ENCODE results near the gene MUC16. TPM values are rescaled to one million over a fixed set of nuclear protein-coding genes. Genes with fewer than 3 reads are reported as not detected.

Gene MUC16
- total RNA-seq, 4 donors from 2014 or later, result not detected

- no peak for DNase-seq
- Histone ChIP-seq H3K4me3 (no peak overlapping the region), H3K27me3 (no peaks in the 10 kb centered on the region), H3K27ac (no peak overlapping the region), H3K9me3 (no peaks in the 10 kb centered on the region), H3K36me3 (no peaks in the 10 kb centered on the region), H3K4me1 (no peaks in the 10 kb centered on the region)
- TF ChIP-seq, protein P1, sequence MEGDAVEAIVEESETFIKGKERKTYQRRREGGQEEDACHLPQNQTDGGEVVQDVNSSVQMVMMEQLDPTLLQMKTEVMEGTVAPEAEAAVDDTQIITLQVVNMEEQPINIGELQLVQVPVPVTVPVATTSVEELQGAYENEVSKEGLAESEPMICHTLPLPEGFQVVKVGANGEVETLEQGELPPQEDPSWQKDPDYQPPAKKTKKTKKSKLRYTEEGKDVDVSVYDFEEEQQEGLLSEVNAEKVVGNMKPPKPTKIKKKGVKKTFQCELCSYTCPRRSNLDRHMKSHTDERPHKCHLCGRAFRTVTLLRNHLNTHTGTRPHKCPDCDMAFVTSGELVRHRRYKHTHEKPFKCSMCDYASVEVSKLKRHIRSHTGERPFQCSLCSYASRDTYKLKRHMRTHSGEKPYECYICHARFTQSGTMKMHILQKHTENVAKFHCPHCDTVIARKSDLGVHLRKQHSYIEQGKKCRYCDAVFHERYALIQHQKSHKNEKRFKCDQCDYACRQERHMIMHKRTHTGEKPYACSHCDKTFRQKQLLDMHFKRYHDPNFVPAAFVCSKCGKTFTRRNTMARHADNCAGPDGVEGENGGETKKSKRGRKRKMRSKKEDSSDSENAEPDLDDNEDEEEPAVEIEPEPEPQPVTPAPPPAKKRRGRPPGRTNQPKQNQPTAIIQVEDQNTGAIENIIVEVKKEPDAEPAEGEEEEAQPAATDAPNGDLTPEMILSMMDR (IDR thresholded peaks at IDR 0.05), result no peak
- no peak for TF ChIP-seq POLR2A (IDR thresholded peaks at IDR 0.05)
These were observed 3.8 kb upstream of the MUC16 start for GRCh38 chr19:9013988-9014387.

- Histone ChIP-seq H3K9me3 (no peaks in the 10 kb centered on the region), H3K27me3 (no peaks in the 10 kb centered on the region), H3K36me3 (no peaks in the 10 kb centered on the region), H3K4me3 (no peak overlapping the region), H3K27ac (no peak overlapping the region), H3K4me1 (no peaks in the 10 kb centered on the region)
- no peak for DNase-seq
- no peak for TF ChIP-seq POLR2A (IDR thresholded peaks at IDR 0.05)
- TF ChIP-seq, protein P1 (IDR thresholded peaks at IDR 0.05), result no peak
These were observed 1.7 kb upstream of the MUC16 start for GRCh38 chr19:9011875-9012274.

DNA sequence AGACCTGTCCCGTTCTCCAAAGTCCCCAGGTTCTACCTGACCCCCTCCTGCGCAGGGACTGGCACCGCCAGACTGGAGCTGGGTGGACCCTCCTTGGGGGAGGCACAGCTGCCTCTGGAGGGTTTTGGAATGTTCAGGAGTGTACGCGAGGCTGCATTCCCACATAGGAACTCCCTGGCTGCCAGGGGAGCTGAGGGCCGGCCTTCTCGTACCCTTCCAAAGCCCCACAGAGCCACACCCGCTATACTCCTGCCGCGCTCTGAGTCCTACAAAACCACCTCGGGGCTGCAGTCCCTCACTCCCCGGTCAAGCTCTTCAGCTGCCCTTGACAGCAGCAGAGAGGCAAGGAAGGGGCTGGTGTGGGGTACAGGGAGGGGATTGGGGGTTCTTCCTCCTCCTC, 484 bp upstream of the MUC16 start:
- TF ChIP-seq POLR2A (IDR thresholded peaks at IDR 0.05), result no peak
- TF ChIP-seq, protein P1 (IDR thresholded peaks at IDR 0.05), result no peak
- Histone ChIP-seq H3K36me3 (no peaks in the 10 kb centered on the region), H3K4me3 (no peak overlapping the region), H3K9me3 (no peaks in the 10 kb centered on the region), H3K27me3 (no peaks in the 10 kb centered on the region), H3K4me1 (no peaks in the 10 kb centered on the region), H3K27ac (no peak overlapping the region)
- no peak for DNase-seq

DNA sequence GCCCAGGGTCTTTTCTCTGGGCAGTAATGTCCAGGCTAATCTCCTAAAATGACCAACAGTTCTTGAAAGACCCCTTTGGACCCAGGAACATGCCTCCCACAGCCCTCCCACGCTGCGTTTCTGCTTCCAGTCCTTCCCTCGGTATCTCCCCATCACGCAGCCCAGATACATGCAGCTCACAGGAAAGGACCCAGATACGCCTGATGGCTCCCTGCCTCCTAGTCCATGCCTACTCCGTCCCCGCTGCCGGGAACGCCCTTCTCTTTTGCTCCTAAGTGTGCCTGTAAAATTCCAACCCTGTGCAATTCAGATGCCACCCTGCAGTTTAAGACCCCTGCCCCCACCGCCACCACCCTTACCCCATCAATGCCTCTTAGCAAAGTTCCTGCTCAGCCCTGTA, 778 bp downstream of the MUC16 start:
- Histone ChIP-seq H3K9me3 (no peaks in the 10 kb centered on the region), H3K36me3 (no peaks in the 10 kb centered on the region), H3K27me3 (no peaks in the 10 kb centered on the region), H3K27ac (no peak overlapping the region), H3K4me1 (no peaks in the 10 kb centered on the region), H3K4me3 (no peak overlapping the region)
- no peak for DNase-seq
- TF ChIP-seq, protein P1 (IDR thresholded peaks at IDR 0.05), result no peak
- no peak for TF ChIP-seq POLR2A (IDR thresholded peaks at IDR 0.05)

DNA sequence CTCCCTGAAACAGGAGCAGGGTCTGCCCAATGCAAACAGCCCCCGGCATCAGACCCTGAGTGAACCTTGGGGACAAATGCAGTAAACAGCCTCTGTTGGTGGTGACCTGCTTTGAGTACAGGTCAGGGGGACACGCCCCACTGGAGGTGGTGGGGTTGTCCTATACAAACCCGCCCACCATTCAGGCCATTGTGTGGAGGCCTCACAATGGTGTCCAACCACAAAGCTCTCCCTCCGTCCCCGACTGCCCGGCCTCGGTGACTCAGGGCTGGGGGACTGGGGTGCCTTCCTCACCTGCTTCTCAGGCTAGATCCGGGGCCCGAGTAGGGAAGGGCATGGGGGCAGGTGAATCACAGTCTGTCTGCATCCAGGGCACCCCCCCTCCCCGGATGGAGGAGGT, 1.5 kb downstream of the MUC16 start:
- no peaks in the 10 kb centered on the region for H3K36me3 ChIP-seq
- no peak for DNase-seq
- TF ChIP-seq, protein P1 (IDR thresholded peaks at IDR 0.05), result no peak
- TF ChIP-seq POLR2A (IDR thresholded peaks at IDR 0.05), result no peak
- H3K4me3 ChIP-seq, result no peak overlapping the region
- H3K27ac ChIP-seq, result no peak overlapping the region
- H3K4me1 ChIP-seq, result no peaks in the 10 kb centered on the region
- no peaks in the 10 kb centered on the region for H3K9me3 ChIP-seq
- no peaks in the 10 kb centered on the region for H3K27me3 ChIP-seq

- Histone ChIP-seq H3K4me3 (no peak overlapping the region), H3K27ac (no peak overlapping the region), H3K9me3 (no peaks in the 10 kb centered on the region), H3K27me3 (no peaks in the 10 kb centered on the region), H3K36me3 (no peaks in the 10 kb centered on the region), H3K4me1 (no peaks in the 10 kb centered on the region)
- TF ChIP-seq, protein P1 (IDR thresholded peaks at IDR 0.05), result no peak
- TF ChIP-seq POLR2A (IDR thresholded peaks at IDR 0.05), result no peak
- DNase-seq, result no peak
These were observed 9.3 kb downstream of the MUC16 start for GRCh38 chr19:9000933-9001332.
